NCI-H146 treated with DMSO at 0.1 percent for 48 hours (cell line): ENCODE results near the gene GRB10.

Experiments used
- DNase-seq: peaks from one replicate; lab custom pipeline; 2025; ENCODE audit not compliant: unreplicated experiment; lab: John Stamatoyannopoulos, UW

The GRB10 gene

GRCh38 chr7:50696810-50697582 is 85.7 kb downstream of the GRB10 start:
- DNase-seq: no peak

DNA sequence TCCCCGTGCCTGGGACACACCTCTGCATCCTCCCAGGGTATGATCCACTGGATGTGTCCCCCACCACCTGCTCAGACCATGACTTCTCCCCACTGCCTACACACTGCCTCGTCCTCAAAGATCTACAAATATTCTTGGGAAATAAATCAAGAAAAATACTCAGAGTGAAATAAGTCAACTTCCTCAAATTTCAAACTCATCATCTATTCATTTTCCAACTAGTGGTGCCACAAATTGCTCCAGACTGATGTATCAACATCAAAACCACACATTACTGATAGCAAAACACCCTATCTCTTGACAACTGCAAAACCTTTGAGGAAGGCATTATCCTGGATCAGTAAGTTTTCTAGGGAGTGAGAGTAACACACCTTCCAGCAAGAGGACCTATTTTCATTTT is 87.7 kb downstream of the GRB10 start:
- DNase-seq: no peak

GRCh38 chr7:50693455-50694130 is 89.1 kb downstream of the GRB10 start:
- DNase-seq: no peak

DNA sequence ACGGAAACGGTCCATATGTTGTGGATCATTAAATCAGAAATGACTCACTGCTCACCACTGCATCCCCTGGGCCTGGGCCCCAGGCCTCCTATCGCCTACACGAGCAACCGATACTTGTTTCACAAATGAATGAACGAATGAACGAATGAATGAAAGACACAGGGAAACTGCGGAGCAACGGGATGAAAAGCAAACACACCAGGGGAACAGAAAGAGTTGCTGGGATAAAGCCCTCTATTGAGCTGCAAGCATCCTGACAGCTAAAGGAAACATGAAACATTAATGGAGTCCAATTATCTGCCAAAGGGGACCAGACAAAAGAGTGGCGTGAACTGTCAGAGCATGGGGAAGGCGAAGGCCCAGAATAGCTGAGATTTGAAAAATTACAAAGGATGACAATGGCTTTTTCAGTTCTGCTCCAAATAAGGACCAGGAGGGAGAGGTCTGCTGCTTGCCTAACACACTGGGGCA is 92.1 kb downstream of the GRB10 start:
- DNase-seq: peak; percentile 79

DNA sequence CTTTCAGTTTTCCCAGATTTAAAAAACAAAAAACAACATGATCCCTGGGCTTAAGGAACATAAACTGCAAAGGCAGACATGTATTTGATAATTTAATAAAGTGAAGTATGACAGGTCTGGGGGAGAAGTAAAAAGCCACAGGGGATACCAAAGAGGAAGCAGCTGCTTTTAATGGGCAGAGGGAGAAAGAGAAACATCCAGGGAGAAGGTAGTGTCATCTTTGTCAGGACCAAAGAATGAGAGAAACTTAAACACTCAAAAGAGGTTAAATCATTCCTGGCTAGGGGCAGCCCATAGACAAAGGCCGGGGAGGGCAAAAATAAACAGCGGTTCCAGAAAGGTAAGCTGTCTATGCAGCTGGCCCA is 94.5 kb downstream of the GRB10 start:
- DNase-seq: peak; percentile 27

DNA sequence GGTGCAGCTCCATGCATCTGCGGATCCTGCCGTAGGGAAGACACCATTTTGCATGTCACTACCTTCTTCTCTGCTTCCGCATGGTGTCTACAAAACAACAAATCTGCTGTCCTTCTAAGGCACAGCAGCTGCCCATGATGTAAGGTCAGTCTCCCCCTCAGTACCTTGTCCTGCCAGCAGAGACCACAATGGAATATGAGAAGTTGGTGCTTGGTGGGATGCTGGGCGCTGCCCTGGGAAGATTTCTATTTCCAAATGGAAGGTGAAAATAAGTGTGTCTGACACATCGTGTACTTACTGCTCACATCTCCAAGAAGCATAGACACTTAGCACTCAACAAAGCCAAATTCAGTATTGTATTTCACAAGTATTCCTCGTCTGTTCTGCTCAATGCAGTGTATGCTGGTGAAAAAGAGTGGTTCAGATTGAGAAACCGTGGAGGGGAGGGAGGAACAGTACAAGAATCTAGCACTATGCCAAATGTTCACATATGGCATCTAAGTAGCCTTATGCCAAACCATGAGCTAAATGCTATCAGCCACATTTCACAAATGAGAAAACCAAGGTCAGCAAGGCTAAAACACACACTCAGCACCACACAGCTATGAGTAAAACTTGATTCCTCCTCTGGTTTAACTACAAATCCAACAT is 95.0 kb downstream of the GRB10 start:
- no peak for DNase-seq

DNA sequence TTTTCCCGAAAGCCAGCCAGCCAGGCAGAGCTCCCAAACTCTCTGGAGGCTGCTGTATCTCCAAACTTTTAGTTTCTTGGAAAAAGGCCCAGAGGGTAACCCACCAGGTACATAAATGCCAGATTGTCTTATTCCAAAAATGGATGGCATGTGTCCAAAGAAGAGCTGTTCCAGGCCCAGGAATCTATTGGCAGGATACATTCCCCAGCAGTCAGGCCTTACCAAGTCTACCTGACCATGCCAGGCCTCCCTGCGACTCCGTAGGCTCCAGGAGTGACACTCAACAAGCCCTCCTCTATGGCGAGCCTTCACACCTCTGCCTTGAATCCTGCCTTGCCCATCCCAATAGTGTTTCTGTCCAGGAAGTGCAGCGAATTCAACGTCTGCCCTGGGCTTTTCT is 95.6 kb downstream of the GRB10 start:
- no peak for DNase-seq

- DNase-seq: no peak
Observed at GRCh38 chr7:50685135-50686065, 97.3 kb downstream of the GRB10 start.

DNA sequence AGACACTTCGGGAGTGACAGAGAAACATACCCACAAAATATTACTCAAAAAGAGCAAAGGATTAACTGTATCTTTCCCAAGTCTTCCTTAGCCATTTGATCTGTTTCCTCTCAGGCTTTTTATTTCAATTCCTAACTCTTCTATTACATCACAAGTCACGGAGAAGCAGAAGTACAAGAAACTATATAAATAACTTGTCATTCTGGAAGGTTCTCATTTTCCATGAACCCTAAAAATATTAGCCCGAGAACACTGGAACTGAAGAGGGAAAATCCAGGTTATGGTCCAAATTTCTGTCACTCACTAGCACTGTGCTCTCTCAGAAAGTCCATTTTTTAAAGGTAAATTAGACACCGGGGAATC is 98.0 kb downstream of the GRB10 start:
- DNase-seq: no peak

DNA sequence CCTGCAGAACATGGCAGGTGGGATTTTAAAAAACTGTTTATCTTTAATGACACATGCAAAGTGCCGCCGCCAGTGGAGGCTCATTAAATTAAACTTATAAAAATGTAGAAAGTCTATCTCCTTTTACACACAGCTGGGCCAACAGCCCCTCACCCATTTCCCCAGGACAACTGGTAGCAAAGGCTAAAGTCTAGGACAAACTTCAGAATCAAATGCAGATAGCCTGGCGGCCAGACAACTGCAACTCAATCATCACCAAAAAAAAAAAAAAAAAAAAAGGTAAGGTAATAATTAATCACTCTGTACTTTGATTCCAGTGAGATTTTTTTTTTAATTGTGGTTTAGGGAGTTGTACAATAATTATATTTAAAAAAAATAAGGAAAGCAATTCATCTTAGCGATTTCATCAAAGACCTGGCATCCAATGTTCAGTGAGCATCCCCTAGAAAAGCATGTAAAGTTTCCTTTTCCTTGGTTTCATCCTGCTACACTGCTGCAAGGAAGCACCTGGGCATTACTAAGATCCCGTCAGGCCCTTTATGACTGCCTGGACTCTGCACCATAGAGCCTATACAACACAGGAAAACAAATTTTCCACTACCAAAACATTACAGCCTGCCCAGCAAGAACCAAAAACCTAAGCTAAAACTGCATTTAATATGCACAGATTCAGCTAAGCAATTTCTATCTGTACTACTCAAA is 98.5 kb downstream of the GRB10 start:
- no peak for DNase-seq

DNA sequence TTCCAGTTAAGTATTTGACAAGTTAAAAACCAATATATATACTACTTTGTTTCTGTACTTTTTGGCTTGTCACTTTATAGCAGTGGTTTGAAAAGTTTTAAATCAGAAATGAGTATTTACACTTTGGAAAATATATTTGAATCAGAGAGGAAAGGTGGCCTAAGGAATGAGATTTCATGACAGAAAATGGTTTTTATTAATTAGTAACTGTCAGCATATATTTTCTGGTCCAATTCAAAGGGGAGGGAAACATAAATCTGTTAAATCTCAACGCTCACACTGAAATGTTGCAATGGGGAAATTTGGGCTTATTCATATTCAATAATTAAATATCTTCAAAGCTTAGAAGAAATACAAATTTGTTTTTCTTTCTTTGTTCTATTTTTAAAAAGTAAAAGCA is 100.1 kb downstream of the GRB10 start:
- DNase-seq: no peak

DNA sequence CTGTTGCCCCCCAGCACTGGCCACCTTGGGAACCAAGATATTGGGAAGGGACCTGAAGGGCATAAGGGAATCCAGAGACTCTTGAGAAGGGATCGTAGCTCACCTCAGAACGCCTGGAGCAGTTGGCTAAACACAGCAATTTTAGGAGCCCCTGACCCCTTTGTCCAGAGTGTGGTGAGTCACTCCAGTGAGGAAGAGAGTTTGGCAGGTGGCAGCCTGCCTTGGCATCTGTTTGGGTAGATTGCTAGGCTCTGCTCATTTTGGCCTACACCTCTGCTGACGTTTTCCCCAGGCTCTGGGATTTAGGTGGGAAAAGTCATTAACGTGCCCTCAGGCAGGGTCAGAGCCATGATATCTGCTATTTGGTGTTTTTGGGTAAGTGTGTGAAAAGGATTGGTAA is 100.6 kb downstream of the GRB10 start:
- DNase-seq: no peak

- DNase-seq: no peak
Observed at GRCh38 chr7:50681432-50682045, 101.2 kb downstream of the GRB10 start.

GRCh38 chr7:50679218-50680007 is 103.3 kb downstream of the GRB10 start:
- DNase-seq: peak; percentile 65

DNA sequence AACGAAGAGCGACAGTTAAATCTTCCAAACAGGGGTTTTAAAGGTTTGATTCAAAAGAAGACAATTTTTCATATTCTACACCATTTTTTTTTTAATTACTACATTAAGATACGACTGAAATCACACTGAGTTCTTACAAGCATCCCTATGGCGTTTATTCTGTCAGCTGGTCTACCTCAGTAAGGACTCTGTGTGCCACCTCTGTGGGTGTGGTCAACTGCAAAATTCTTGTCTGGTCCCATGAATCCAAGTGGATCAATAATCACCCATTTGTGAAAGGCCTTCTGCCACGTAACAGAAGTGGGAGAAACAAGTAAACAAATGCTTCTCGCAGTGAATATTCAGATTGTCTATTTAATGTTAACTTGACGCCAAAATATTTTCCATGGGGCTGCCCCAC is 104.1 kb downstream of the GRB10 start:
- no peak for DNase-seq

- DNase-seq: no peak
Observed at GRCh38 chr7:50677638-50677996, 105.1 kb downstream of the GRB10 start.

GRCh38 chr7:50676740-50677637 is 105.7 kb downstream of the GRB10 start:
- no peak for DNase-seq

GRCh38 chr7:50676079-50676478 is 106.6 kb downstream of the GRB10 start:
- DNase-seq: no peak
